ENCODE results near the gene CLASP2. TPM values are rescaled to one million over a fixed set of nuclear protein-coding genes. Genes with fewer than 3 reads are reported as not detected.
A peak's percentile ranks its signal among the peaks of the same experiment; 100 is the strongest.

Gene CLASP2
- total and polyA plus RNA-seq, 8 donors: 48.4 to 73.3 (median 61.6) TPM

DNA sequence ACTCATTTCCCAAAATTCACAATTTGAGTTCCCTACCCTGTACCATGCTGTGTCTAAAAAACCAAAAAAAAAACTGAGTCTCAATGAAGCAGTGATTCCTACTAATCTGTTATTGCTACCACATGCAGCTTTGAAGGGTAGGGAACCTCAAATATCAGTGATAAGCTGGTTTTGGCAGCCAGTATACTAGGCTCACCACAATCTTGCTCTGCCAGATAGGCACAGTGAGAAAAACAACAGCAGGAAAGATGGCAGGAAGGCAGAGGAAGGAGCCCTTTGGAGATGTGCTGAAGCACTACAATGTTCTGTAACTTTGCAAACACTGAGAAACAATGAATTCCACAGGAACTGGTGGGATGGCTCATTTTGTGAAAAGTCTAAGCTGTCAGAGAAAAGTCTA lies 180.9 kb downstream of the CLASP2 start:
- ATAC-seq (no peak), DNase-seq (no peak)
- intact Hi-C loops (cut with DNase I): no loop called here
- TF ChIP-seq, protein P1, sequence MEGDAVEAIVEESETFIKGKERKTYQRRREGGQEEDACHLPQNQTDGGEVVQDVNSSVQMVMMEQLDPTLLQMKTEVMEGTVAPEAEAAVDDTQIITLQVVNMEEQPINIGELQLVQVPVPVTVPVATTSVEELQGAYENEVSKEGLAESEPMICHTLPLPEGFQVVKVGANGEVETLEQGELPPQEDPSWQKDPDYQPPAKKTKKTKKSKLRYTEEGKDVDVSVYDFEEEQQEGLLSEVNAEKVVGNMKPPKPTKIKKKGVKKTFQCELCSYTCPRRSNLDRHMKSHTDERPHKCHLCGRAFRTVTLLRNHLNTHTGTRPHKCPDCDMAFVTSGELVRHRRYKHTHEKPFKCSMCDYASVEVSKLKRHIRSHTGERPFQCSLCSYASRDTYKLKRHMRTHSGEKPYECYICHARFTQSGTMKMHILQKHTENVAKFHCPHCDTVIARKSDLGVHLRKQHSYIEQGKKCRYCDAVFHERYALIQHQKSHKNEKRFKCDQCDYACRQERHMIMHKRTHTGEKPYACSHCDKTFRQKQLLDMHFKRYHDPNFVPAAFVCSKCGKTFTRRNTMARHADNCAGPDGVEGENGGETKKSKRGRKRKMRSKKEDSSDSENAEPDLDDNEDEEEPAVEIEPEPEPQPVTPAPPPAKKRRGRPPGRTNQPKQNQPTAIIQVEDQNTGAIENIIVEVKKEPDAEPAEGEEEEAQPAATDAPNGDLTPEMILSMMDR (IDR thresholded peaks at IDR 0.05): no peak
- Histone ChIP-seq H3K27ac (no peak overlapping the region), H3K4me3 (no peak overlapping the region), H3K9me3 (no peaks in the 10 kb centered on the region), H3K36me3 (peaks cover 0 to 51% of the 10 kb centered on the region in 2 donors), H3K27me3 (no peaks in the 10 kb centered on the region), H3K4me1 (no peaks in the 10 kb centered on the region)

DNA sequence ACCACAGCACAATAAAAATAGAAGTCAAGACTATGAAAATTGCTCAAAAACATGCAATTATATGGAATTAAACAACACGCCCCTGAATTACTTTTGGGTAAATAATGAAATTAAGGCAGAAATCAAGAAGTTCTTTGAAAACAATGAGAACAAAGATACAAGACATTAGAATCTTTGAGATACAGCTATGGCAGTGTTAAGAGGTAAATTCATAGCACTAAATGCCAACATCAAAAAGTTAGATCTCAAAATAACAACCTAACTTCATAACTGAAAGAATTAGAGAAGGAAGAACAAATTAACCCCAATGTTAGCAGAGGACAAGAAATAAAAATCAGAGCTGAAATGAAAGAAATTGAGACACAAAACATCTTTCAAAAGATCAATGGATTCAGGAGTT lies 191.3 kb downstream of the CLASP2 start:
- Histone ChIP-seq H3K9me3 (peaks cover 0 to 42% of the 10 kb centered on the region in 2 donors), H3K27me3 (no peaks in the 10 kb centered on the region), H3K27ac (no peak overlapping the region), H3K4me1 (no peaks in the 10 kb centered on the region), H3K4me3 (no peak overlapping the region), H3K36me3 (peaks cover 0 to 53% of the 10 kb centered on the region in 2 donors)
- intact Hi-C loops (cut with DNase I): no loop called here
- no peak for DNase-seq
- TF ChIP-seq, protein P1 (IDR thresholded peaks at IDR 0.05): no peak
- ATAC-seq: no peak

DNA sequence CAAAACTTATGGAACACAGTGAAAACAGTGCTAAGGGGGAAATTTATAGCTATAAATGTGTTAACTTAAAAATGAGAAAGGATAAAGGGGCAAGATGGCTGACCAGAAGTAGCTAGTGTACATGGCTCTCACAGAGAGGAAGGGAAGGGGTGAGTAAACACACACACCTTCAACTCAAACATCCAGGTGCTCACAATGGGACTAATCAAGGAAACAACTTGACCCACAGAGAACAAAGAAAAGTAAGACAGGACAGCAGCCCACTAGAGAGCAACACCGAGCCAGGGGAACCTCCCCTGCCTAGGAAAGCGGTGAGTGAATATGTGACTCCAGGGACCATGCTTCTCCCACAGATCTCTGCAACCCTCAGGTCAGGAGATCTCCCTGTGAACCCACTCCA lies 192.8 kb downstream of the CLASP2 start:
- H3K36me3 ChIP-seq: peaks cover 0 to 37% of the 10 kb centered on the region in 2 donors
- H3K27me3 ChIP-seq: no peaks in the 10 kb centered on the region
- DNase-seq (no peak), ATAC-seq (peak; percentile 32)
- no peak overlapping the region for H3K27ac ChIP-seq
- H3K4me3 ChIP-seq: no peak overlapping the region
- intact Hi-C loops (cut with DNase I): no loop called here
- TF ChIP-seq, protein P1 (IDR thresholded peaks at IDR 0.05): no peak
- H3K9me3 ChIP-seq: peaks cover 0 to 42% of the 10 kb centered on the region in 2 donors
- no peaks in the 10 kb centered on the region for H3K4me1 ChIP-seq

DNA sequence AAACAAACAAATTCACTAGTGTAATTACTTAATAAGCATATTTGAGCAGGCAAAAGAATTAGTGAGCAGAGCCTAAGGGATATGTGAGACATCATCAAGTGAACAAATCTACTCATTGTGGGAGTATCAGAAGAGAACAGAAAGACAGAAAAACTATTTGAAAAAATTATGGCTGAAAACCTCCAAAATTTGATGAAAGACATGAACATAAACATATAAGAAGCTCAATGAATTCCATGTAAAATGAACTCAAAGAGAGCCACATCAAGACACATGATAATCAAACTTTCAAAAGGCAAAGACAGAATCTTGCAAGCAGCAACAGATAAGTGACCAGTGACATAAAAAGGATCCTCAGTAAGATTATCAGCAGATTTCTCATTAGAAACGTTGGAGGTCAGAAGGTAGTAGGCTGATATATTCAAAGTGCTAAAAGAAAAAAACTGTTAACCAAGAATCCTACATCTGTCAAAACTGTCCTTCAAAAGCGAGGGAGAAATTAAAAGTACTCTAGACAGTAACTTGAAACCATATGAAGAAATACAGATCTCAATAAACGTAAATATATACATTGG lies 194.9 kb downstream of the CLASP2 start:
- no peak overlapping the region for H3K27ac ChIP-seq
- TF ChIP-seq, protein P1 (IDR thresholded peaks at IDR 0.05): no peak
- no peak for DNase-seq
- no peaks in the 10 kb centered on the region for H3K4me1 ChIP-seq
- peaks cover 0 to 31% of the 10 kb centered on the region in 2 donors for H3K36me3 ChIP-seq
- H3K9me3 ChIP-seq: peaks cover 0 to 36% of the 10 kb centered on the region in 2 donors
- H3K4me3 ChIP-seq: no peak overlapping the region
- H3K27me3 ChIP-seq: no peaks in the 10 kb centered on the region
- no peak for ATAC-seq
- intact Hi-C loops (cut with DNase I): no loop called here

DNA sequence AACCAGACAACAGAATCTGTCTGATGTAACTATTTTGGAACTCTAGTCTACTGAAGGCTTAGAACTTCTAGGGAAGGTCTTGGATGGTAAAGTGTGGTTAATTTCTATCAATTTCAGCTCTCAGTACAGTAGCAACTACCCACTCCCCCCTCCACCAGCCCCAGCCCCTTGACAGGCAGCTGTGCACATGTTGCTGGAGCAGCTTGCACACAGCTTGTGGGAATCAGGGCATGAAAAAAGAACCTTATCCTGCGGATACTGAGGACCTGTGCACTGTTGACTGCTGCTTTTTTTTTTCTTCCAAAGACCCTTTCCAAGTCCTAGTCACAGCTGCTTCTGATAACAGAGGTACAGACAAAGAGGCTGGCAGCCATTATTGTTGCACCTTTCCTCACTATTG lies 196.3 kb downstream of the CLASP2 start:
- TF ChIP-seq, protein P1 (IDR thresholded peaks at IDR 0.05): no peak
- Histone ChIP-seq H3K4me1 (no peaks in the 10 kb centered on the region), H3K9me3 (peaks cover 0 to 21% of the 10 kb centered on the region in 2 donors), H3K4me3 (no peak overlapping the region), H3K36me3 (peaks cover 0 to 22% of the 10 kb centered on the region in 2 donors), H3K27me3 (no peaks in the 10 kb centered on the region), H3K27ac (no peak overlapping the region)
- intact Hi-C loops (cut with DNase I): no loop called here
- DNase-seq (no peak), ATAC-seq (no peak)
